Lung (tissue), 12 donors: ENCODE results near the gene SFXN5. TPM values are rescaled to one million over a fixed set of nuclear protein-coding genes. Genes with fewer than 3 reads are reported as not detected.

ENCODE experiments used
- ATAC-seq: fragments of 200-7000 bp; cut with Tn5 transposase; one replicate; pipeline ENCODE4 v1.9.1; 2020; ENCODE audit warnings: moderate number of reproducible peaks; ENCODE audit not compliant: insufficient read depth, low FRiP score
- DNase-seq, 3 donors: peaks; one replicate each; pipeline ENCODE4 v3.0.0-alpha.2; 2013 to 2017
- H3K27ac ChIP-seq, 2 donors: one replicate each; pipeline ENCODE4 v1.5.1; 2013; ENCODE audit warnings: mild to moderate bottlenecking in 2 of 2, moderate library complexity in 2 of 2, control low read depth in 1 of 2, inconsistent platforms in 1 of 2, low read depth in 1 of 2, low read length in 1 of 2
- H3K27me3 ChIP-seq, 3 donors: one replicate each; pipeline ENCODE4 v1.5.1; 2013; ENCODE audit warnings: low read length in 2 of 3; ENCODE audit not compliant: control insufficient read depth in 3 of 3, insufficient read depth in 3 of 3
- H3K36me3 ChIP-seq, 4 donors: one replicate each; pipeline ENCODE4 v1.5.1; 2013; ENCODE audit warnings: low read length in 4 of 4, mild to moderate bottlenecking in 1 of 4, moderate library complexity in 1 of 4; ENCODE audit not compliant: control insufficient read depth in 4 of 4, insufficient read depth in 4 of 4
- H3K4me1 ChIP-seq, 5 donors: one replicate each; pipeline ENCODE4 v1.5.1; 2013; ENCODE audit warnings: low read length in 5 of 5, mild to moderate bottlenecking in 2 of 5, moderate library complexity in 1 of 5; ENCODE audit not compliant: control insufficient read depth in 5 of 5, insufficient read depth in 5 of 5
- H3K4me3 ChIP-seq: one replicate; pipeline ENCODE4 v1.5.1; 2013; ENCODE audit warnings: mild to moderate bottlenecking, control low read depth, moderate library complexity
- H3K9ac ChIP-seq, 2 donors: one replicate each; pipeline ENCODE4 v1.5.1; 2013; ENCODE audit warnings: low read length in 2 of 2, control low read depth in 1 of 2; ENCODE audit not compliant: insufficient read depth in 1 of 2
- H3K9me3 ChIP-seq, 4 donors: one replicate each; pipeline ENCODE4 v1.5.1; 2013; ENCODE audit warnings: low read length in 3 of 4, mild to moderate bottlenecking in 1 of 4, moderate library complexity in 1 of 4; ENCODE audit not compliant: control insufficient read depth in 4 of 4, insufficient read depth in 3 of 4
- WGBS, 2 donors: extraction: QIAGEN DNeasy Blood & Tissue Kit; methylation state at CpG; one replicate each; pipeline ENCODE4 v1.1.7; 2013; 5-methylcytosine and 5-hydroxymethylcytosine counted together
- polyA plus RNA-seq, 2 donors: library from polyadenylated mRNA; stranded (reverse); fragments of 200-250 nt; gene quantifications; one replicate each; pipeline ENCODE4 v1.2.1, GENCODE V29; 2013
- total RNA-seq, 2 donors: library from RNA; depleted of rRNA in 1 of 2; stranded (reverse); fragments of >200 nt in 1 of 2; gene quantifications; one replicate each; pipeline ENCODE4 v1.2.1, GENCODE V29; 2014 to 2021
- TF ChIP-seq, protein P1 (sequence below): IDR thresholded peaks from 2 replicates; pipeline ENCODE4 v1.5.1; 2012; ENCODE audit warnings: mild to moderate bottlenecking; ENCODE audit errors: control extremely low read depth, extremely low read depth
- donor health status: control.
- donor health status: control.
- donor health status: Bipolar disorder and iron deficiency.
- donor health status: healthy.
- donor health status: DM: yes; HTN: yes; CAD: no.

Gene SFXN5
- total and polyA plus RNA-seq, 4 donors = 8.3 to 15.6 (median 9.6) TPM

DNA sequence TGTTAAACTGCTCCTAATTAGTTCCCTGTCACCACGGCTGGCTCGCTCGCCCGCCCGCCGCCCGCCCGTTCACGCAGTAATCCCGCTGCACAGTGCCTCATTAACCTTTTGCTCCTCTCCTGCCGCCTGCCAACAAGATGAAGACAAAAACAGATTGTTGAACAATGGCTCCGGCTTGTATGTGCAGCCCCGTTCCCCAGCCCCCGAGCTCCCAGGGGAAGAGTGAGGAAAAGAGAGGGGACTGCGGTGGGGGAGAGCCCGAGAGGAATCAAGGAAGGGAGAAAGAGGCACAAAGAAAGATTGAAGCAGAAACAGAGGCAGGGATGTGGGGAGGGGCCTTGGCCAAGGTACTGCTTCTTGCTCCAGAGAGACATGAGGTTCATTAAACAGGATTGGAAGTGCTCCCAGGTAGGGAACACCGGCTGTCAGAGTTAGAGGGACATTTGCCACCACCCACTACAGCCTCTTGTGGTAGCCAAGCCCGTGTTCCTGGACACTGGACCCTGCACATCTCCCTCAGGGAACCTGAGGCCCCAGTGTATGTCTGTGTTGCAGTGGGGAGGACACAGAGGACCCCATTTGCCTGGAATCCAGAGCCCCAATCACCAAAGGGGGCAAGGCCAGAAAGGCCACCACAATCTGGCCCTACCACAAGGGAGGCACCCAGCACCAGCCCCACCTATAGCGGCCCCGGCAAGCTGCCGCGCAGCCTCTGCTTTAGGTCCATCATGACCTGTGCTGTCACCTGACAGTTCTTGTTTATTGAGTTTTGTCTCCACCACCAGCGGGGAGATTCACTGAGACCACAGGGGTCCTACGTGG, 116.1 kb downstream of the SFXN5 start:
- no peak overlapping the region for H3K27ac ChIP-seq
- H3K36me3 ChIP-seq = no peaks in the 10 kb centered on the region
- TF ChIP-seq, protein P1, sequence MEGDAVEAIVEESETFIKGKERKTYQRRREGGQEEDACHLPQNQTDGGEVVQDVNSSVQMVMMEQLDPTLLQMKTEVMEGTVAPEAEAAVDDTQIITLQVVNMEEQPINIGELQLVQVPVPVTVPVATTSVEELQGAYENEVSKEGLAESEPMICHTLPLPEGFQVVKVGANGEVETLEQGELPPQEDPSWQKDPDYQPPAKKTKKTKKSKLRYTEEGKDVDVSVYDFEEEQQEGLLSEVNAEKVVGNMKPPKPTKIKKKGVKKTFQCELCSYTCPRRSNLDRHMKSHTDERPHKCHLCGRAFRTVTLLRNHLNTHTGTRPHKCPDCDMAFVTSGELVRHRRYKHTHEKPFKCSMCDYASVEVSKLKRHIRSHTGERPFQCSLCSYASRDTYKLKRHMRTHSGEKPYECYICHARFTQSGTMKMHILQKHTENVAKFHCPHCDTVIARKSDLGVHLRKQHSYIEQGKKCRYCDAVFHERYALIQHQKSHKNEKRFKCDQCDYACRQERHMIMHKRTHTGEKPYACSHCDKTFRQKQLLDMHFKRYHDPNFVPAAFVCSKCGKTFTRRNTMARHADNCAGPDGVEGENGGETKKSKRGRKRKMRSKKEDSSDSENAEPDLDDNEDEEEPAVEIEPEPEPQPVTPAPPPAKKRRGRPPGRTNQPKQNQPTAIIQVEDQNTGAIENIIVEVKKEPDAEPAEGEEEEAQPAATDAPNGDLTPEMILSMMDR = no peak
- H3K27me3 ChIP-seq = no peaks in the 10 kb centered on the region
- peaks cover 0 to 5% (median 0%) of the 10 kb centered on the region in 5 donors for H3K4me1 ChIP-seq
- DNase-seq = peak in 1 of 3 donors; percentile 7
- H3K9ac ChIP-seq = no peak overlapping the region
- no peak overlapping the region for H3K4me3 ChIP-seq
- H3K9me3 ChIP-seq = no peaks in the 10 kb centered on the region
- 91 to 94% methylated on average over 24 of the region's 24 CpGs for WGBS, 2 donors
- no peak for ATAC-seq

DNA sequence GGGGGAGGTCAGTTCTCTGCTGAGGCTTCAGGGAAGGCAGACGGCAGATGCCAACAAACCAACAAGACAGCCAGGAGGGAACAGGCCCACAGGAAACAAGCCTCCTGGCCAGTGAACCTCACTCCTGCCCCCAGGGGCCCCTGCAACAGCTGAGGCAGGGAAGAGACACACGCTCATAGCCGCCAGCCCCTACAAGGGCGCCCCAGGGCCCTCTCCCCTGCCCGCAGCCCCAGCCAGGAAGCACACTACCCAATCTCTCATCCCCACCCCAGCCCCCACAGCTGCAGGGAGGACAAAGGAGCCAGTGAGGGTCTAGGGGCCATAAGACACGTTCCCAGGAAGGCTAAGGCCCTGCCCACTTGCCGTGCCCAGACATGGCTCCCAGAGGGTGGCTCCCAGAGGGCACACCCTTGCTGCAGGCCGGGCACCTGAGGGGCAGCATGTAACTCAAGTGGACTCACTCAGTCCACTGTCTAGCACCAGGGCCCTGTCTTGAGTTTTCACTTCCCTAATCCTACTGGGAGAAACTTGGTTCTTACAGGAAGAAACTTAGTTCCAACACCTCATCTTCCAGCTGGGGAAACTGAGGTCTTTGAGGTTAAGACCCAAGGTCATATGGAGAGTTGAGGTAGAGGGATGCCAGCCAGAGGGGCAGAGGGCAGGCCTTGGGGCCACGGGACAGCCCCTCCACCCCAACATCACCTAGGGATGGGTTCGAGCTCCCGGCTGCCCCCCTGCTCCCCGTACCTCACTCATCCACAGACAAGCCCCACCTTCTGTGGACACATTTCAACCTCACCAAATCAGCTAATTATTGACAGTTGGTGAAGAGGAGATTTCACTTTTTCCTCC, 116.9 kb downstream of the SFXN5 start:
- H3K9me3 ChIP-seq = no peaks in the 10 kb centered on the region
- no peak overlapping the region for H3K4me3 ChIP-seq
- ATAC-seq (no peak), DNase-seq (no peak)
- peaks cover 0 to 5% (median 0%) of the 10 kb centered on the region in 5 donors for H3K4me1 ChIP-seq
- WGBS, 2 donors = 71 to 79% methylated on average over 12 of the region's 12 CpGs
- H3K27me3 ChIP-seq = no peaks in the 10 kb centered on the region
- no peaks in the 10 kb centered on the region for H3K36me3 ChIP-seq
- H3K27ac ChIP-seq = no peak overlapping the region
- H3K9ac ChIP-seq = no peak overlapping the region
- TF ChIP-seq, protein P1 = no peak

- WGBS, 2 donors = 58 to 76% methylated on average over 4 of the region's 4 CpGs
- no peaks in the 10 kb centered on the region for H3K9me3 ChIP-seq
- H3K36me3 ChIP-seq = no peaks in the 10 kb centered on the region
- TF ChIP-seq, protein P1 = no peak
- no peaks in the 10 kb centered on the region for H3K27me3 ChIP-seq
- no peak overlapping the region for H3K27ac ChIP-seq
- H3K4me3 ChIP-seq = no peak overlapping the region
- ATAC-seq = no peak
- no peak for DNase-seq
- no peak overlapping the region for H3K9ac ChIP-seq
- peaks cover 0 to 5% (median 0%) of the 10 kb centered on the region in 5 donors for H3K4me1 ChIP-seq
Measured at GRCh38 chr2:72953976-72954375, 117.5 kb downstream of the SFXN5 start.
